Measurements from ENCODE around the gene RHBDL2.

GRCh38 chr1:38919130-38919529, 22.5 kb downstream of the RHBDL2 start:
- no peak for TF ChIP-seq CTCF (IDR thresholded peaks at IDR 0.05)
- TF ChIP-seq EZH2 (IDR thresholded peaks at IDR 0.05; ENCODE audit: borderline replicate concordance, insufficient read depth, low read depth, low read length, poor library complexity, severe bottlenecking): no peak

Measured in B cell (primary cell).